H9 (cell line): ENCODE data around the gene CAPN12. TPM values are rescaled to one million over a fixed set of nuclear protein-coding genes. Genes with fewer than 3 reads are reported as not detected.

Source experiments
- DNase-seq: peaks from one replicate; pipeline ENCODE4 v3.0.0-alpha.2; 2017
- H2AFZ ChIP-seq: one replicate; pipeline ENCODE4 v1.6.1; 2013; ENCODE audit warnings: mild to moderate bottlenecking, low read length, control low read depth, moderate library complexity
- H2AK5ac ChIP-seq: 2 replicates; pipeline ENCODE4 v1.6.1; 2013; ENCODE audit warnings: low read length, control low read depth, mixed read lengths; ENCODE audit not compliant: insufficient read length
- H2BK120ac ChIP-seq: one replicate; pipeline ENCODE4 v1.6.1; 2013; ENCODE audit warnings: low read depth, mild to moderate bottlenecking, low read length, control low read depth, inconsistent platforms; ENCODE audit not compliant: poor library complexity, severe bottlenecking
- H2BK12ac ChIP-seq: 2 replicates; pipeline ENCODE4 v1.6.1; 2013; ENCODE audit warnings: low read length, control low read depth, mixed read lengths, low read depth; ENCODE audit not compliant: insufficient read length
- H2BK15ac ChIP-seq: 2 replicates; pipeline ENCODE4 v1.6.1; 2013; ENCODE audit warnings: low read depth, low read length, control low read depth
- H2BK20ac ChIP-seq: one replicate; pipeline ENCODE4 v1.6.1; 2013; ENCODE audit warnings: low read depth, mild to moderate bottlenecking, low read length, control low read depth, inconsistent platforms; ENCODE audit not compliant: poor library complexity, severe bottlenecking
- H2BK5ac ChIP-seq: 2 replicates; pipeline ENCODE4 v1.6.1; 2013; ENCODE audit warnings: low read length, control low read depth, mixed read lengths; ENCODE audit not compliant: insufficient read length
- H3K14ac ChIP-seq: 2 replicates; pipeline ENCODE4 v1.6.1; 2013; ENCODE audit warnings: low read length, control low read depth; ENCODE audit not compliant: insufficient read depth
- H3K18ac ChIP-seq: 2 replicates; pipeline ENCODE4 v1.6.1; 2013; ENCODE audit warnings: low read depth, mild to moderate bottlenecking, mixed read lengths, low read length, control low read depth; ENCODE audit not compliant: insufficient read length
- H3K23ac ChIP-seq: 2 replicates; pipeline ENCODE4 v1.6.1; 2013; ENCODE audit warnings: low read length, control low read depth, mixed read lengths, low read depth; ENCODE audit not compliant: insufficient read length
- H3K23me2 ChIP-seq: 2 replicates; pipeline ENCODE4 v1.6.1; 2013; ENCODE audit warnings: low read depth, mild to moderate bottlenecking, mixed read lengths, low read length, control low read depth; ENCODE audit not compliant: insufficient read length, poor library complexity, severe bottlenecking
- H3K27ac ChIP-seq: 2 replicates; pipeline ENCODE4 v1.5.1; 2013; ENCODE audit warnings: low read length, control low read depth, mixed read lengths, low read depth; ENCODE audit not compliant: insufficient read length
- H3K27me3 ChIP-seq: 2 replicates; pipeline ENCODE4 v1.6.1; 2013; ENCODE audit warnings: low read length, control low read depth, inconsistent platforms; ENCODE audit not compliant: insufficient read depth
- H3K4ac ChIP-seq: 2 replicates; pipeline ENCODE4 v1.6.1; 2013; ENCODE audit warnings: low read depth, mild to moderate bottlenecking, control low read depth, inconsistent platforms, low read length, moderate library complexity
- H3K4me1 ChIP-seq: 2 replicates; pipeline ENCODE4 v1.6.1; 2013; ENCODE audit warnings: low read length, control low read depth, inconsistent platforms; ENCODE audit not compliant: insufficient read depth
- H3K4me2 ChIP-seq: 2 replicates; pipeline ENCODE4 v1.6.1; 2013; ENCODE audit warnings: low read length, control low read depth, mixed read lengths; ENCODE audit not compliant: insufficient read length, insufficient read depth
- H3K56ac ChIP-seq: 2 replicates; pipeline ENCODE4 v1.6.1; 2013; ENCODE audit warnings: low read depth, mild to moderate bottlenecking, mixed read lengths, low read length, control low read depth; ENCODE audit not compliant: insufficient read length
- H3K79me1 ChIP-seq: 2 replicates; pipeline ENCODE4 v1.6.1; 2013; ENCODE audit warnings: low read depth, mild to moderate bottlenecking, moderate library complexity, low read length, control low read depth, inconsistent platforms; ENCODE audit not compliant: insufficient read depth, poor library complexity, severe bottlenecking
- H3K79me2 ChIP-seq: 2 replicates; pipeline ENCODE4 v1.6.1; 2013; ENCODE audit warnings: low read length, control low read depth, inconsistent platforms; ENCODE audit not compliant: insufficient read depth
- H3K9ac ChIP-seq: 2 replicates; pipeline ENCODE4 v1.6.1; 2013; ENCODE audit warnings: low read length, control low read depth, mixed read lengths; ENCODE audit not compliant: insufficient read length; ENCODE audit errors: extremely low read depth
- H3K9me3 ChIP-seq: one replicate; pipeline ENCODE4 v1.6.1; 2013; ENCODE audit warnings: low read depth, low read length, inconsistent platforms; ENCODE audit not compliant: control insufficient read depth
- H3T11ph ChIP-seq: one replicate; pipeline ENCODE4 v1.6.1; 2013; ENCODE audit warnings: mild to moderate bottlenecking, low read length, control low read depth, inconsistent platforms
- H4K20me1 ChIP-seq: one replicate; pipeline ENCODE4 v1.6.1; 2013; ENCODE audit not compliant: control insufficient read depth, insufficient read length, insufficient read depth
- H4K5ac ChIP-seq: 2 replicates; pipeline ENCODE4 v1.6.1; 2013; ENCODE audit warnings: low read depth, mild to moderate bottlenecking, mixed read lengths, low read length, control low read depth; ENCODE audit not compliant: insufficient read length
- H4K8ac ChIP-seq: replicated peaks from 2 replicates; pipeline ENCODE4 v1.6.1; 2013; ENCODE audit warnings: low read length, control low read depth, mixed read lengths, low read depth; ENCODE audit not compliant: insufficient read length
- H4K91ac ChIP-seq: 2 replicates; pipeline ENCODE4 v1.6.1; 2013; ENCODE audit warnings: low read depth, mild to moderate bottlenecking, moderate library complexity, mixed read lengths, low read length, control low read depth; ENCODE audit not compliant: insufficient read length
- H3K27ac Mint-ChIP-seq, 3 experiments: 2 replicates in 2 of 3; 3 replicates in 1 of 3; pipeline ENCODE4 v1.8.0; 2020 to 2021; ENCODE audit warnings: mixed read lengths in 3 of 3, mild to moderate bottlenecking in 1 of 3, moderate library complexity in 1 of 3
- H3K27me3 Mint-ChIP-seq: 2 replicates; pipeline ENCODE4 v1.8.0; 2021; ENCODE audit warnings: low read depth, mild to moderate bottlenecking, moderate library complexity, mixed read lengths
- H3K36me3 Mint-ChIP-seq, 3 experiments: 2 replicates in 2 of 3; 3 replicates in 1 of 3; pipeline ENCODE4 v1.8.0; 2020 to 2021; ENCODE audit warnings: low read depth in 3 of 3, mixed read lengths in 3 of 3; ENCODE audit not compliant: insufficient read depth in 1 of 3
- H3K4me1 Mint-ChIP-seq, 2 experiments: 2 replicates each; pipeline ENCODE4 v1.8.0; 2020; ENCODE audit warnings: mixed read lengths in 2 of 2
- H3K4me3 Mint-ChIP-seq, 2 experiments: 2 replicates in 1 of 2; 3 replicates in 1 of 2; pipeline ENCODE4 v1.8.0; 2020 to 2021; ENCODE audit warnings: mild to moderate bottlenecking in 2 of 2, mixed read lengths in 2 of 2, moderate library complexity in 1 of 2
- H3K9me3 Mint-ChIP-seq, 2 experiments: 2 replicates in 1 of 2; 3 replicates in 1 of 2; pipeline ENCODE4 v1.8.0; 2020; ENCODE audit warnings: mild to moderate bottlenecking in 2 of 2, mixed read lengths in 2 of 2, moderate library complexity in 1 of 2
- WGBS: extraction: QIAGEN DNeasy Blood & Tissue Kit; methylation state at CpG from one replicate; pipeline ENCODE4 v1.1.7; 2013; ENCODE audit warnings: missing lambda C conversion rate, low lambda C conversion rate, mixed read lengths; ENCODE audit not compliant: insufficient read length; ENCODE audit errors: extremely low coverage; 5-methylcytosine and 5-hydroxymethylcytosine counted together
- total RNA-seq: library from RNA; stranded (reverse); gene quantifications from 2 replicates; pipeline ENCODE4 v1.2.1, GENCODE V29; 2021
- TF ChIP-seq, protein P1 (sequence below): fragments of 200-600 bp; sonication (generic); conservative IDR thresholded peaks from 3 replicates; pipeline ENCODE4 v1.8.0; 2021; ENCODE audit warnings: antibody characterized with exemption, mild to moderate bottlenecking

The CAPN12 gene
- total RNA-seq, 1 experiment from 2014 or later: 10.5 TPM

DNA sequence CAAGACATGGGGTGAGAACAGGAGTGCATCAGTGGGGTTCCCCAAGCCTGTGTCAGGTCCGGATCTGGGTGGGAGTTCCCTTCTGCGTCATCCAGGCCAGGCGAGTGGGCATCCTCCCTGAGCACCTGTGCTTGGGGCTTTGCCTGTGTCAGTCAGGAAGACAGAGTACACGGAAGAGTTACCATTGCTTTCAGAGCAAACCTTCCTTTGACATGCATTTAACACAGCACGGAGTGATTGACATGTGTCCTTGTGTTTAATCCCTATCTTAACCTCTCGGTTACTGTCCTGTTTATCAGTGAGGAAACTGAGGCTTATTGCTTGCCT, 47.6 kb downstream of the CAPN12 start:
- no peak for DNase-seq
- Histone ChIP-seq H3K79me2 (peaks cover 21% of the 10 kb centered on the region; the same call in 1 of the 2 replicates), H3K18ac (no peak overlapping the region), H4K8ac (no peak overlapping the region), H3K4me1 (peaks cover 14% of the 10 kb centered on the region; the same call in 1 of the 2 replicates), H3K9ac (no peak overlapping the region), H3K9me3 (no peaks in the 10 kb centered on the region), H4K91ac (no peak overlapping the region), H3K56ac (no peak overlapping the region), H3K79me1 (peaks cover 2% of the 10 kb centered on the region), H2BK15ac (no peak overlapping the region), H3K23ac (no peak overlapping the region), H4K5ac (no peak overlapping the region), H2BK12ac (no peak overlapping the region), H3K4ac (no peak overlapping the region), H3K14ac (no peak overlapping the region), H2BK120ac (no peak overlapping the region), H2AK5ac (no peak overlapping the region), H2AFZ (no peak overlapping the region), H3T11ph (no peak overlapping the region), H4K20me1 (no peaks in the 10 kb centered on the region), H3K27ac (no peak overlapping the region), H3K4me2 (no peak overlapping the region), H2BK5ac (no peak overlapping the region), H3K23me2 (no peaks in the 10 kb centered on the region), H3K27me3 (no peaks in the 10 kb centered on the region), H2BK20ac (no peak overlapping the region)
- peaks cover 50 to 59% of the 10 kb centered on the region in 2 experiments for H3K4me1 Mint-ChIP-seq
- TF ChIP-seq, protein P1, sequence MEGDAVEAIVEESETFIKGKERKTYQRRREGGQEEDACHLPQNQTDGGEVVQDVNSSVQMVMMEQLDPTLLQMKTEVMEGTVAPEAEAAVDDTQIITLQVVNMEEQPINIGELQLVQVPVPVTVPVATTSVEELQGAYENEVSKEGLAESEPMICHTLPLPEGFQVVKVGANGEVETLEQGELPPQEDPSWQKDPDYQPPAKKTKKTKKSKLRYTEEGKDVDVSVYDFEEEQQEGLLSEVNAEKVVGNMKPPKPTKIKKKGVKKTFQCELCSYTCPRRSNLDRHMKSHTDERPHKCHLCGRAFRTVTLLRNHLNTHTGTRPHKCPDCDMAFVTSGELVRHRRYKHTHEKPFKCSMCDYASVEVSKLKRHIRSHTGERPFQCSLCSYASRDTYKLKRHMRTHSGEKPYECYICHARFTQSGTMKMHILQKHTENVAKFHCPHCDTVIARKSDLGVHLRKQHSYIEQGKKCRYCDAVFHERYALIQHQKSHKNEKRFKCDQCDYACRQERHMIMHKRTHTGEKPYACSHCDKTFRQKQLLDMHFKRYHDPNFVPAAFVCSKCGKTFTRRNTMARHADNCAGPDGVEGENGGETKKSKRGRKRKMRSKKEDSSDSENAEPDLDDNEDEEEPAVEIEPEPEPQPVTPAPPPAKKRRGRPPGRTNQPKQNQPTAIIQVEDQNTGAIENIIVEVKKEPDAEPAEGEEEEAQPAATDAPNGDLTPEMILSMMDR: no peak
- peak overlapping the region in 1 of 2 experiments; percentile 17; a peak in 1 of 5 replicates for H3K4me3 Mint-ChIP-seq
- H3K36me3 Mint-ChIP-seq: peaks cover 10 to 41% (median 38%) of the 10 kb centered on the region in 3 experiments; a peak in 6 of 7 replicates
- no peaks in the 10 kb centered on the region for H3K9me3 Mint-ChIP-seq
- no peaks in the 10 kb centered on the region; the same call in none of the 2 replicates for H3K27me3 Mint-ChIP-seq
- no CpG with 5 or more reads among the region's 6 CpGs for WGBS
- peak overlapping the region; percentile 48 to 86 (median 76); a peak in 5 of 7 replicates for H3K27ac Mint-ChIP-seq
